HT-29 (cell line): ENCODE results near the gene LRATD1. TPM values are rescaled to one million over a fixed set of nuclear protein-coding genes. Genes with fewer than 3 reads are reported as not detected.

Experiments
- DNase-seq: peaks from one replicate; pipeline ENCODE4 v3.0.0-alpha.2; 2015; ENCODE audit warnings: low spot score
- total RNA-seq: library from RNA; depleted of rRNA; stranded (reverse); fragments of >200 nt; shearing (Covaris generic); gene quantifications from 2 replicates; pipeline ENCODE4 v1.2.3, GENCODE V29; 2014

The LRATD1 gene
- total RNA-seq, 1 experiment from 2014 or later, result 0.69 TPM

GRCh38 chr2:14633461-14634181 lies 1.1 kb downstream of the LRATD1 start:
- DNase-seq, result no peak

- DNase-seq, result no peak
These were observed 1.6 kb downstream of the LRATD1 start for GRCh38 chr2:14634182-14634488.

GRCh38 chr2:14634489-14635390 lies 2.2 kb downstream of the LRATD1 start:
- peak; percentile 66 for DNase-seq

GRCh38 chr2:14635391-14635871 lies 2.9 kb downstream of the LRATD1 start:
- no peak for DNase-seq

GRCh38 chr2:14638488-14638887 lies 6.0 kb downstream of the LRATD1 start:
- no peak for DNase-seq

GRCh38 chr2:14641116-14641515 lies 8.6 kb downstream of the LRATD1 start:
- DNase-seq, result no peak

- no peak for DNase-seq
These were observed 10.0 kb downstream of the LRATD1 start for GRCh38 chr2:14642499-14642898.

- no peak for DNase-seq
These were observed 15.2 kb downstream of the LRATD1 start for GRCh38 chr2:14647714-14648113.

GRCh38 chr2:14650066-14650465 lies 17.5 kb downstream of the LRATD1 start:
- no peak for DNase-seq

- DNase-seq, result no peak
These were observed 22.3 kb downstream of the LRATD1 start for GRCh38 chr2:14654835-14655282.

GRCh38 chr2:14656146-14656545 lies 23.6 kb downstream of the LRATD1 start:
- no peak for DNase-seq

- DNase-seq, result no peak
These were observed 28.6 kb downstream of the LRATD1 start for GRCh38 chr2:14661163-14661562.

GRCh38 chr2:14673351-14673875 lies 40.9 kb downstream of the LRATD1 start:
- no peak for DNase-seq

- DNase-seq, result no peak
These were observed 43.0 kb downstream of the LRATD1 start for GRCh38 chr2:14675489-14675888.

GRCh38 chr2:14676371-14676770 lies 43.9 kb downstream of the LRATD1 start:
- DNase-seq, result no peak

- no peak for DNase-seq
These were observed 44.5 kb downstream of the LRATD1 start for GRCh38 chr2:14677039-14677438.

- DNase-seq, result no peak
These were observed 46.2 kb downstream of the LRATD1 start for GRCh38 chr2:14678761-14679160.

- DNase-seq, result no peak
These were observed 49.1 kb downstream of the LRATD1 start for GRCh38 chr2:14681608-14682007.
